ENCODE results near the gene MPDZ.

MPDZ gene

GRCh38 chr9:13263511-13263910 lies 16.0 kb downstream of the MPDZ start:
- no peaks in the 10 kb centered on the region for H3K4me1 ChIP-seq (ENCODE audit: insufficient read depth, insufficient read length)
- H3K4me3 ChIP-seq (ENCODE audit: insufficient read length, low read depth) = no peak overlapping the region
- peaks cover 18% of the 10 kb centered on the region for H3K36me3 ChIP-seq (ENCODE audit: insufficient read depth, insufficient read length, low read length)
- H3K9me3 ChIP-seq (ENCODE audit: insufficient read depth, low read length) = no peaks in the 10 kb centered on the region
- TF ChIP-seq SUZ12 (IDR thresholded peaks at IDR 0.05; ENCODE audit: extremely low read depth, insufficient read depth, insufficient read length) = no peak
- no peak for DNase-seq (ENCODE audit: low read depth, low spot score)
- no peaks in the 10 kb centered on the region for H3K27me3 ChIP-seq (ENCODE audit: insufficient read depth, insufficient read length)
- H3K9ac ChIP-seq (ENCODE audit: insufficient read length, low read depth) = no peak overlapping the region

- H3K36me3 ChIP-seq (ENCODE audit: insufficient read depth, insufficient read length, low read length) = peaks cover 21% of the 10 kb centered on the region
- H3K9ac ChIP-seq (ENCODE audit: insufficient read length, low read depth) = no peak overlapping the region
- H3K27me3 ChIP-seq (ENCODE audit: insufficient read depth, insufficient read length) = no peaks in the 10 kb centered on the region
- H3K4me1 ChIP-seq (ENCODE audit: insufficient read depth, insufficient read length) = no peaks in the 10 kb centered on the region
- H3K9me3 ChIP-seq (ENCODE audit: insufficient read depth, low read length) = peaks cover 12% of the 10 kb centered on the region
- no peak for TF ChIP-seq YY1 (IDR thresholded peaks at IDR 0.05; ENCODE audit: insufficient read depth, insufficient read length)
- no peak for TF ChIP-seq ZNF274 (IDR thresholded peaks at IDR 0.05; ENCODE audit: low read depth, low read length)
- TF ChIP-seq SUZ12 (IDR thresholded peaks at IDR 0.05; ENCODE audit: extremely low read depth, insufficient read depth, insufficient read length) = no peak
- no peak overlapping the region for H3K4me3 ChIP-seq (ENCODE audit: insufficient read length, low read depth)
- no peak for DNase-seq (ENCODE audit: low read depth, low spot score)
Measured at GRCh38 chr9:13252852-13253251, 26.6 kb downstream of the MPDZ start.

- no peak overlapping the region for H3K4me3 ChIP-seq (ENCODE audit: insufficient read length, low read depth)
- TF ChIP-seq ZNF274 (IDR thresholded peaks at IDR 0.05; ENCODE audit: low read depth, low read length) (no peak), YY1 (IDR thresholded peaks at IDR 0.05; ENCODE audit: insufficient read depth, insufficient read length) (no peak), SUZ12 (IDR thresholded peaks at IDR 0.05; ENCODE audit: extremely low read depth, insufficient read depth, insufficient read length) (no peak)
- DNase-seq (ENCODE audit: low read depth, low spot score) = no peak
Measured at GRCh38 chr9:13244181-13244580, 35.3 kb downstream of the MPDZ start.

GRCh38 chr9:13241283-13241682 lies 38.2 kb downstream of the MPDZ start:
- Histone ChIP-seq H3K4me1 (ENCODE audit: insufficient read depth, insufficient read length) (no peaks in the 10 kb centered on the region), H3K9ac (ENCODE audit: insufficient read length, low read depth) (no peak overlapping the region), H3K9me3 (ENCODE audit: insufficient read depth, low read length) (no peaks in the 10 kb centered on the region), H3K4me3 (ENCODE audit: insufficient read length, low read depth) (no peak overlapping the region), H3K36me3 (ENCODE audit: insufficient read depth, insufficient read length, low read length) (peaks cover 36% of the 10 kb centered on the region), H3K27me3 (ENCODE audit: insufficient read depth, insufficient read length) (no peaks in the 10 kb centered on the region)
- no peak for DNase-seq (ENCODE audit: low read depth, low spot score)
- TF ChIP-seq YY1 (IDR thresholded peaks at IDR 0.05; ENCODE audit: insufficient read depth, insufficient read length) = no peak
- TF ChIP-seq ZNF274 (IDR thresholded peaks at IDR 0.05; ENCODE audit: low read depth, low read length) = no peak
- TF ChIP-seq SUZ12 (IDR thresholded peaks at IDR 0.05; ENCODE audit: extremely low read depth, insufficient read depth, insufficient read length) = no peak

More at GRCh38 chr9:13244181-13244580, 35.3 kb downstream of the MPDZ start:
- Histone ChIP-seq H3K9me3 (ENCODE audit: insufficient read depth, low read length) (no peaks in the 10 kb centered on the region), H3K4me1 (ENCODE audit: insufficient read depth, insufficient read length) (no peaks in the 10 kb centered on the region), H3K27me3 (ENCODE audit: insufficient read depth, insufficient read length) (no peaks in the 10 kb centered on the region), H3K9ac (ENCODE audit: insufficient read length, low read depth) (no peak overlapping the region), H3K36me3 (ENCODE audit: insufficient read depth, insufficient read length, low read length) (peaks cover 42% of the 10 kb centered on the region)

- DNase-seq (ENCODE audit: low read depth, low spot score) = no peak
- TF ChIP-seq ZNF274 (IDR thresholded peaks at IDR 0.05; ENCODE audit: low read depth, low read length) (no peak), SUZ12 (IDR thresholded peaks at IDR 0.05; ENCODE audit: extremely low read depth, insufficient read depth, insufficient read length) (no peak)
- no peak overlapping the region for H3K4me3 ChIP-seq (ENCODE audit: insufficient read length, low read depth)
Measured at GRCh38 chr9:13239660-13240059, 39.8 kb downstream of the MPDZ start.

GRCh38 chr9:13239208-13239607 lies 40.3 kb downstream of the MPDZ start:
- DNase-seq (ENCODE audit: low read depth, low spot score) = no peak
- Histone ChIP-seq H3K4me3 (ENCODE audit: insufficient read length, low read depth) (no peak overlapping the region), H3K36me3 (ENCODE audit: insufficient read depth, insufficient read length, low read length) (peaks cover 30% of the 10 kb centered on the region), H3K9me3 (ENCODE audit: insufficient read depth, low read length) (no peaks in the 10 kb centered on the region), H3K27me3 (ENCODE audit: insufficient read depth, insufficient read length) (no peaks in the 10 kb centered on the region), H3K4me1 (ENCODE audit: insufficient read depth, insufficient read length) (no peaks in the 10 kb centered on the region), H3K9ac (ENCODE audit: insufficient read length, low read depth) (no peak overlapping the region)
- TF ChIP-seq YY1 (IDR thresholded peaks at IDR 0.05; ENCODE audit: insufficient read depth, insufficient read length) = no peak
- TF ChIP-seq SUZ12 (IDR thresholded peaks at IDR 0.05; ENCODE audit: extremely low read depth, insufficient read depth, insufficient read length) = no peak
- TF ChIP-seq ZNF274 (IDR thresholded peaks at IDR 0.05; ENCODE audit: low read depth, low read length) = no peak

More at GRCh38 chr9:13239660-13240059, 39.8 kb downstream of the MPDZ start:
- Histone ChIP-seq H3K4me1 (ENCODE audit: insufficient read depth, insufficient read length) (no peaks in the 10 kb centered on the region), H3K9ac (ENCODE audit: insufficient read length, low read depth) (no peak overlapping the region), H3K36me3 (ENCODE audit: insufficient read depth, insufficient read length, low read length) (peaks cover 35% of the 10 kb centered on the region), H3K27me3 (ENCODE audit: insufficient read depth, insufficient read length) (no peaks in the 10 kb centered on the region), H3K9me3 (ENCODE audit: insufficient read depth, low read length) (no peaks in the 10 kb centered on the region)

GRCh38 chr9:13234932-13235331 lies 44.6 kb downstream of the MPDZ start:
- Histone ChIP-seq H3K27me3 (ENCODE audit: insufficient read depth, insufficient read length) (no peaks in the 10 kb centered on the region), H3K9ac (ENCODE audit: insufficient read length, low read depth) (no peak overlapping the region), H3K9me3 (ENCODE audit: insufficient read depth, low read length) (no peaks in the 10 kb centered on the region), H3K36me3 (ENCODE audit: insufficient read depth, insufficient read length, low read length) (peaks cover 8% of the 10 kb centered on the region), H3K4me3 (ENCODE audit: insufficient read length, low read depth) (no peak overlapping the region), H3K4me1 (ENCODE audit: insufficient read depth, insufficient read length) (no peaks in the 10 kb centered on the region)
- TF ChIP-seq SUZ12 (IDR thresholded peaks at IDR 0.05; ENCODE audit: extremely low read depth, insufficient read depth, insufficient read length) = no peak
- TF ChIP-seq ZNF274 (IDR thresholded peaks at IDR 0.05; ENCODE audit: low read depth, low read length) = no peak
- no peak for TF ChIP-seq YY1 (IDR thresholded peaks at IDR 0.05; ENCODE audit: insufficient read depth, insufficient read length)
- no peak for DNase-seq (ENCODE audit: low read depth, low spot score)

GRCh38 chr9:13228431-13228830 lies 51.1 kb downstream of the MPDZ start:
- TF ChIP-seq YY1 (IDR thresholded peaks at IDR 0.05; ENCODE audit: insufficient read depth, insufficient read length) (no peak), SUZ12 (IDR thresholded peaks at IDR 0.05; ENCODE audit: extremely low read depth, insufficient read depth, insufficient read length) (no peak)
- DNase-seq (ENCODE audit: low read depth, low spot score) = no peak
- Histone ChIP-seq H3K4me3 (ENCODE audit: insufficient read length, low read depth) (no peak overlapping the region), H3K4me1 (ENCODE audit: insufficient read depth, insufficient read length) (no peaks in the 10 kb centered on the region), H3K9ac (ENCODE audit: insufficient read length, low read depth) (no peak overlapping the region), H3K27me3 (ENCODE audit: insufficient read depth, insufficient read length) (no peaks in the 10 kb centered on the region), H3K36me3 (ENCODE audit: insufficient read depth, insufficient read length, low read length) (peaks cover 9% of the 10 kb centered on the region), H3K9me3 (ENCODE audit: insufficient read depth, low read length) (no peaks in the 10 kb centered on the region)

Data from NT2/D1 (cell line).